Measurements from ENCODE around the gene FRMD8. TPM values are rescaled to one million over a fixed set of nuclear protein-coding genes. Genes with fewer than 3 reads are reported as not detected.
A peak's percentile ranks its signal among the peaks of the same experiment; 100 is the strongest.

The FRMD8 gene
- total and polyA plus RNA-seq, 9 of the 15 experiments (the other 6 are each of a cell fraction or from before 2014, with no cell fraction given): 4.5 to 54.5 (median 15.8) TPM

GRCh38 chr11:65338676-65339075, 47.8 kb upstream of the FRMD8 start:
- no peak for TF ChIP-seq PHF20 (IDR thresholded peaks at IDR 0.05; ENCODE audit: partially characterized antibody)
- TF ChIP-seq NONO (IDR thresholded peaks at IDR 0.05; ENCODE audit: low read depth in 2 of 2, low read length in 1 of 2): no peak
- no peak for TF ChIP-seq NFATC3 (IDR thresholded peaks at IDR 0.05)
- no peak for TF ChIP-seq KLF16 (IDR thresholded peaks at IDR 0.05)
- TF ChIP-seq CEBPG (CRISPR knock-in tag; IDR thresholded peaks at IDR 0.05): 0 out of 2 replicates have a peak, but pooled peaks have one; percentile 48
- TF ChIP-seq CEBPG (tag; conservative IDR thresholded peaks at IDR 0.05 in 1 of 2, IDR thresholded peaks at IDR 0.05 in 1 of 2): no peak
- TF ChIP-seq KLF1 (tag; IDR thresholded peaks at IDR 0.05): no peak
- no peak for TF ChIP-seq SOX6 (IDR thresholded peaks at IDR 0.05)
- TF ChIP-seq KDM1A (IDR thresholded peaks at IDR 0.05): peak in 1 of 2 experiments; percentile 22; a peak in 1 of 4 replicates
- TF ChIP-seq ZNF644 (tag; IDR thresholded peaks at IDR 0.05; ENCODE audit: low read depth): no peak
- no peak for TF ChIP-seq DNMT1 (IDR thresholded peaks at IDR 0.05)
- no peak for TF ChIP-seq IRF2 (CRISPR knock-in tag; IDR thresholded peaks at IDR 0.05)
- TF ChIP-seq ZNF121 (CRISPR knock-in tag; conservative IDR thresholded peaks at IDR 0.05): no peak
- TF ChIP-seq CAMTA2 (CRISPR knock-in tag; conservative IDR thresholded peaks at IDR 0.05): no peak
- TF ChIP-seq, protein P1, sequence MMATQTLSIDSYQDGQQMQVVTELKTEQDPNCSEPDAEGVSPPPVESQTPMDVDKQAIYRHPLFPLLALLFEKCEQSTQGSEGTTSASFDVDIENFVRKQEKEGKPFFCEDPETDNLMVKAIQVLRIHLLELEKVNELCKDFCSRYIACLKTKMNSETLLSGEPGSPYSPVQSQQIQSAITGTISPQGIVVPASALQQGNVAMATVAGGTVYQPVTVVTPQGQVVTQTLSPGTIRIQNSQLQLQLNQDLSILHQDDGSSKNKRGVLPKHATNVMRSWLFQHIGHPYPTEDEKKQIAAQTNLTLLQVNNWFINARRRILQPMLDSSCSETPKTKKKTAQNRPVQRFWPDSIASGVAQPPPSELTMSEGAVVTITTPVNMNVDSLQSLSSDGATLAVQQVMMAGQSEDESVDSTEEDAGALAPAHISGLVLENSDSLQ (IDR thresholded peaks at IDR 0.05): peak; percentile 42; the same call in 1 of the 2 replicates
- TF ChIP-seq ZBED1 (IDR thresholded peaks at IDR 0.05): no peak
- TF ChIP-seq NFE2 (IDR thresholded peaks at IDR 0.05; ENCODE audit: low read depth): peak; percentile 75
- 0 out of 2 replicates have a peak, but pooled peaks have one; percentile 6 for TF ChIP-seq C11orf30 (IDR thresholded peaks at IDR 0.05; ENCODE audit: low read depth)
- no peak for TF ChIP-seq YBX1 (IDR thresholded peaks at IDR 0.05)
- peak; percentile 43 for TF ChIP-seq TCF3 (CRISPR knock-in tag; IDR thresholded peaks at IDR 0.05)
- BruUV-seq (replicated peaks): no TSS peak
- intact Hi-C loops (cut with micrococcal nuclease) (no loop called here), in situ Hi-C loops (cut with MboI) (no loop called here)
- Histone ChIP-seq H3K4me2 (ENCODE audit: insufficient read depth, low read length) (peak overlapping the region; percentile 43), H3K4me3 (no peak overlapping the region), H2AFZ (ENCODE audit: low read depth, low read length) (no peak overlapping the region), H4K20me1 (replicated peaks; ENCODE audit: control insufficient read depth, insufficient read depth, low read length) (peaks cover 9% of the 10 kb centered on the region), H3K9me3 (replicated peaks; ENCODE audit: control insufficient read depth, insufficient read depth, low read depth, low read length) (no peaks in the 10 kb centered on the region), H3K27ac (ENCODE audit: extremely low read depth, low read depth, low read length) (peak overlapping the region; percentile 50), H3K4me1 (replicated peaks in 1 of 2; ENCODE audit: control insufficient read depth in 2 of 2, insufficient read depth in 2 of 2, low read length in 2 of 2) (peaks cover 17 to 20% of the 10 kb centered on the region in 2 experiments; a peak in 4 of 5 replicates), H3K9ac (ENCODE audit: insufficient read depth in 1 of 2, low read depth in 2 of 2, low read length in 2 of 2) (peak overlapping the region; percentile 19 to 70; a peak in 1 of 4 replicates), H3K79me2 (ENCODE audit: control insufficient read depth, insufficient read depth, low read length) (peaks cover 61% of the 10 kb centered on the region), H3K36me3 (ENCODE audit: control insufficient read depth, insufficient read depth, low read length) (peaks cover 60% of the 10 kb centered on the region), H3K9me1 (ENCODE audit: control insufficient read depth, insufficient read depth, low read length) (no peaks in the 10 kb centered on the region), H3K27me3 (ENCODE audit: control insufficient read depth in 2 of 2, insufficient read depth in 2 of 2, low read length in 2 of 2) (no peaks in the 10 kb centered on the region)
- peak; percentile 52 for ATAC-seq
- 31% methylated on average over 7 of the region's 7 CpGs for WGBS (ENCODE audit: insufficient coverage, low coverage, missing lambda C conversion rate)
- peak; percentile 48 for FAIRE-seq
- ChIA-PET CTCF (ENCODE audit: low intra/inter-chr PET ratio) (no interaction called here), POLR2A (interaction anchor here (0.7 to 2.8 kb wide), 10 partner anchors 9 to 169 kb away, joined by 3 to 15 read pairs (median 5); partner anchors contain the start of genes MALAT1, NEAT1 and SPDYC)
- DNase-seq (ENCODE audit: extremely low read depth in 1 of 4, low spot score in 3 of 4): peak in 2 of 4 experiments; percentile 39 to 51

Data from K562 (cell line).